GM23338 (cell line): ENCODE data around the gene RNF13.

Experiments used
- CREB1 ChIP-seq: fragments of 250-450 bp; sonication (Bioruptor Pico); IDR thresholded peaks from 2 replicates; pipeline ENCODE4 v1.5.0; 2020; ENCODE audit warnings: low read depth, mild to moderate bottlenecking, moderate library complexity
- EZH2 ChIP-seq: fragments of 200-600 bp; sonication (generic); IDR thresholded peaks from one replicate; pipeline ENCODE4 v1.8.0; 2017; ENCODE audit warnings: antibody characterized with exemption, mild to moderate bottlenecking, low read depth; ENCODE audit not compliant: unreplicated experiment
- EZH2phosphoT487 ChIP-seq: fragments of 200-600 bp; sonication (generic); IDR thresholded peaks from one replicate; pipeline ENCODE4 v1.8.1; 2018; ENCODE audit warnings: antibody characterized with exemption; ENCODE audit not compliant: unreplicated experiment
- JUNB ChIP-seq: IDR thresholded peaks from one replicate; pipeline ENCODE4 v1.6.1; 2016; ENCODE audit warnings: antibody characterized with exemption; ENCODE audit not compliant: unreplicated experiment
- NANOG ChIP-seq: IDR thresholded peaks from 2 replicates; pipeline ENCODE4 v1.6.1; 2016; ENCODE audit warnings: antibody characterized with exemption, borderline replicate concordance
- POLR2AphosphoS5 ChIP-seq: IDR thresholded peaks from 2 replicates; pipeline ENCODE4 v1.6.1; 2016; ENCODE audit warnings: antibody characterized with exemption, low read depth
- TF ChIP-seq, protein P1 (sequence below), 2 experiments: fragments of 200-600 bp in 1 of 2; sonication (generic) in 1 of 2; conservative IDR thresholded peaks; 2 replicates each; pipeline versions ENCODE4 v1.5.1 to v1.6.1; 2016 to 2017; ENCODE audit warnings: antibody characterized with exemption in 2 of 2, low read depth in 2 of 2, mild to moderate bottlenecking in 2 of 2, moderate library complexity in 1 of 2
- TF ChIP-seq, protein P2 (sequence below): IDR thresholded peaks from one replicate; pipeline ENCODE4 v1.6.1; 2018; ENCODE audit warnings: antibody characterized with exemption; ENCODE audit not compliant: unreplicated experiment
- TF ChIP-seq, protein P3 (sequence below): IDR thresholded peaks from 2 replicates; pipeline ENCODE4 v1.6.1; 2016; ENCODE audit warnings: antibody characterized with exemption

- TF ChIP-seq, protein P1, sequence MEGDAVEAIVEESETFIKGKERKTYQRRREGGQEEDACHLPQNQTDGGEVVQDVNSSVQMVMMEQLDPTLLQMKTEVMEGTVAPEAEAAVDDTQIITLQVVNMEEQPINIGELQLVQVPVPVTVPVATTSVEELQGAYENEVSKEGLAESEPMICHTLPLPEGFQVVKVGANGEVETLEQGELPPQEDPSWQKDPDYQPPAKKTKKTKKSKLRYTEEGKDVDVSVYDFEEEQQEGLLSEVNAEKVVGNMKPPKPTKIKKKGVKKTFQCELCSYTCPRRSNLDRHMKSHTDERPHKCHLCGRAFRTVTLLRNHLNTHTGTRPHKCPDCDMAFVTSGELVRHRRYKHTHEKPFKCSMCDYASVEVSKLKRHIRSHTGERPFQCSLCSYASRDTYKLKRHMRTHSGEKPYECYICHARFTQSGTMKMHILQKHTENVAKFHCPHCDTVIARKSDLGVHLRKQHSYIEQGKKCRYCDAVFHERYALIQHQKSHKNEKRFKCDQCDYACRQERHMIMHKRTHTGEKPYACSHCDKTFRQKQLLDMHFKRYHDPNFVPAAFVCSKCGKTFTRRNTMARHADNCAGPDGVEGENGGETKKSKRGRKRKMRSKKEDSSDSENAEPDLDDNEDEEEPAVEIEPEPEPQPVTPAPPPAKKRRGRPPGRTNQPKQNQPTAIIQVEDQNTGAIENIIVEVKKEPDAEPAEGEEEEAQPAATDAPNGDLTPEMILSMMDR (conservative IDR thresholded peaks at IDR 0.05; ENCODE audit: low read depth in 2 of 2): no peak
- TF ChIP-seq EZH2 (no peak), CREB1 (CRISPR knock-in tag) (no peak), POLR2AphosphoS5 (no peak), EZH2phosphoT487 (no peak), JUNB (no peak), NANOG (no peak)
- TF ChIP-seq, protein P2, sequence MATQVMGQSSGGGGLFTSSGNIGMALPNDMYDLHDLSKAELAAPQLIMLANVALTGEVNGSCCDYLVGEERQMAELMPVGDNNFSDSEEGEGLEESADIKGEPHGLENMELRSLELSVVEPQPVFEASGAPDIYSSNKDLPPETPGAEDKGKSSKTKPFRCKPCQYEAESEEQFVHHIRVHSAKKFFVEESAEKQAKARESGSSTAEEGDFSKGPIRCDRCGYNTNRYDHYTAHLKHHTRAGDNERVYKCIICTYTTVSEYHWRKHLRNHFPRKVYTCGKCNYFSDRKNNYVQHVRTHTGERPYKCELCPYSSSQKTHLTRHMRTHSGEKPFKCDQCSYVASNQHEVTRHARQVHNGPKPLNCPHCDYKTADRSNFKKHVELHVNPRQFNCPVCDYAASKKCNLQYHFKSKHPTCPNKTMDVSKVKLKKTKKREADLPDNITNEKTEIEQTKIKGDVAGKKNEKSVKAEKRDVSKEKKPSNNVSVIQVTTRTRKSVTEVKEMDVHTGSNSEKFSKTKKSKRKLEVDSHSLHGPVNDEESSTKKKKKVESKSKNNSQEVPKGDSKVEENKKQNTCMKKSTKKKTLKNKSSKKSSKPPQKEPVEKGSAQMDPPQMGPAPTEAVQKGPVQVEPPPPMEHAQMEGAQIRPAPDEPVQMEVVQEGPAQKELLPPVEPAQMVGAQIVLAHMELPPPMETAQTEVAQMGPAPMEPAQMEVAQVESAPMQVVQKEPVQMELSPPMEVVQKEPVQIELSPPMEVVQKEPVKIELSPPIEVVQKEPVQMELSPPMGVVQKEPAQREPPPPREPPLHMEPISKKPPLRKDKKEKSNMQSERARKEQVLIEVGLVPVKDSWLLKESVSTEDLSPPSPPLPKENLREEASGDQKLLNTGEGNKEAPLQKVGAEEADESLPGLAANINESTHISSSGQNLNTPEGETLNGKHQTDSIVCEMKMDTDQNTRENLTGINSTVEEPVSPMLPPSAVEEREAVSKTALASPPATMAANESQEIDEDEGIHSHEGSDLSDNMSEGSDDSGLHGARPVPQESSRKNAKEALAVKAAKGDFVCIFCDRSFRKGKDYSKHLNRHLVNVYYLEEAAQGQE: no peak
- TF ChIP-seq, protein P3, sequence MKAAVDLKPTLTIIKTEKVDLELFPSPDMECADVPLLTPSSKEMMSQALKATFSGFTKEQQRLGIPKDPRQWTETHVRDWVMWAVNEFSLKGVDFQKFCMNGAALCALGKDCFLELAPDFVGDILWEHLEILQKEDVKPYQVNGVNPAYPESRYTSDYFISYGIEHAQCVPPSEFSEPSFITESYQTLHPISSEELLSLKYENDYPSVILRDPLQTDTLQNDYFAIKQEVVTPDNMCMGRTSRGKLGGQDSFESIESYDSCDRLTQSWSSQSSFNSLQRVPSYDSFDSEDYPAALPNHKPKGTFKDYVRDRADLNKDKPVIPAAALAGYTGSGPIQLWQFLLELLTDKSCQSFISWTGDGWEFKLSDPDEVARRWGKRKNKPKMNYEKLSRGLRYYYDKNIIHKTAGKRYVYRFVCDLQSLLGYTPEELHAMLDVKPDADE: no peak
These were observed 45.3 kb upstream of the RNF13 start for GRCh38 chr3:149767720-149768119.
